K562 (cell line): ENCODE results near the gene EXT2. TPM values are rescaled to one million over a fixed set of nuclear protein-coding genes. Genes with fewer than 3 reads are reported as not detected.

Experiments
- CUX1 ChIP-seq: fragments of 200-800 bp; sonication (Bioruptor generic); IDR thresholded peaks from 2 replicates; pipeline ENCODE4 v1.6.1; 2016; ENCODE audit warnings: missing genetic modification characterization, missing compliant biosample characterization
- IRF9 ChIP-seq: fragments of 450-650 bp; IDR thresholded peaks from 2 replicates; pipeline ENCODE4 v1.6.1; 2016; ENCODE audit warnings: missing biosample characterization, missing genetic modification characterization
- JUN ChIP-seq, 2 experiments: sonication (generic) in 1 of 2; formaldehyde crosslinking in 1 of 2; IDR thresholded peaks; 2 replicates each; pipeline versions ENCODE4 v1.6.1 to v1.8.0; 2012 to 2022; ENCODE audit warnings: borderline replicate concordance in 2 of 2, mild to moderate bottlenecking in 2 of 2, improper control_type of control experiment in 1 of 2, low read depth in 1 of 2, low read length in 1 of 2, missing genetic modification reagents in 1 of 2
- MTA1 ChIP-seq: fragments of 450-650 bp; IDR thresholded peaks from 2 replicates; pipeline ENCODE4 v1.6.1; 2017; ENCODE audit warnings: borderline replicate concordance
- NR2F6 ChIP-seq: fragments of 450-650 bp; formaldehyde crosslinking; IDR thresholded peaks from 2 replicates; pipeline ENCODE4 v1.4.0; 2020; ENCODE audit warnings: mild to moderate bottlenecking
- TEAD1 ChIP-seq, 2 experiments: fragments of 450-650 bp in 1 of 2; sonication (generic) in 1 of 2; formaldehyde crosslinking; IDR thresholded peaks; 2 replicates each; pipeline versions ENCODE4 v1.4.0 to v1.8.0; 2020 to 2022; ENCODE audit warnings: mild to moderate bottlenecking in 2 of 2, missing genetic modification reagents in 1 of 2
- XRCC4 ChIP-seq: IDR thresholded peaks from one replicate; pipeline ENCODE4 v1.6.1; 2011; ENCODE audit not compliant: insufficient read depth, insufficient read length; ENCODE audit errors: extremely low read depth
- ZBTB8A ChIP-seq: fragments of 450-650 bp; IDR thresholded peaks from 2 replicates; pipeline ENCODE4 v1.6.1; 2018; ENCODE audit warnings: mild to moderate bottlenecking, moderate library complexity; ENCODE audit not compliant: partially characterized antibody
- ZNF436 ChIP-seq: fragments of 250-450, 450-650 bp; sonication (Bioruptor Pico); formaldehyde crosslinking; IDR thresholded peaks from 2 replicates; pipeline ENCODE4 v1.7.0; 2020; ENCODE audit warnings: mild to moderate bottlenecking
- polyA plus RNA-seq, 8 experiments: library from polyadenylated mRNA; depleted of rRNA in 4 of 8; stranded (reverse) in 5 of 8; unstranded in 3 of 8; fragments of >200 nt; fragmentation: Nextera tagmentation in 2 of 8; fragmentation: Illumina TruSeq in 1 of 8; extraction: Ambion mirVana in 2 of 8; extraction: Trizol in 1 of 8; gene quantifications; 2 replicates each; pipeline versions ENCODE4 v1.2.1 to v1.2.3, GENCODE V29; 2011 to 2014; ENCODE audit warnings: inconsistent platforms in 1 of 8, missing spikeins in 1 of 8
- total RNA-seq, 7 experiments: library from RNA; depleted of rRNA in 6 of 7; stranded (reverse); fragments of >200 nt in 6 of 7; fragmentation: Illumina TruSeq in 2 of 7; extraction: Trizol in 2 of 7; gene quantifications; 2 replicates each; pipeline versions ENCODE4 v1.2.1 to v1.2.3, GENCODE V29; 2011 to 2021; ENCODE audit warnings: low replicate concordance in 1 of 7
- TF ChIP-seq, protein P1 (sequence below), 2 experiments: fragments of 450-650 bp in 1 of 2; sonication (generic) in 1 of 2; formaldehyde crosslinking in 1 of 2; IDR thresholded peaks; 2 replicates each; pipeline versions ENCODE4 v1.7.1 to v1.9.0; 2016 to 2022; ENCODE audit warnings: inconsistent platforms in 1 of 2, mild to moderate bottlenecking in 1 of 2, missing genetic modification reagents in 1 of 2
- TF ChIP-seq, protein P2 (sequence below): fragments of 250-450 bp; sonication (Bioruptor Pico); IDR thresholded peaks from 2 replicates; pipeline ENCODE4 v1.6.1; 2021; ENCODE audit warnings: mild to moderate bottlenecking

EXT2 gene
- total and polyA plus RNA-seq, 9 of the 15 experiments (the other 6 are each of a cell fraction or from before 2014, with no cell fraction given) = 7.5 to 52.1 (median 38.1) TPM

DNA sequence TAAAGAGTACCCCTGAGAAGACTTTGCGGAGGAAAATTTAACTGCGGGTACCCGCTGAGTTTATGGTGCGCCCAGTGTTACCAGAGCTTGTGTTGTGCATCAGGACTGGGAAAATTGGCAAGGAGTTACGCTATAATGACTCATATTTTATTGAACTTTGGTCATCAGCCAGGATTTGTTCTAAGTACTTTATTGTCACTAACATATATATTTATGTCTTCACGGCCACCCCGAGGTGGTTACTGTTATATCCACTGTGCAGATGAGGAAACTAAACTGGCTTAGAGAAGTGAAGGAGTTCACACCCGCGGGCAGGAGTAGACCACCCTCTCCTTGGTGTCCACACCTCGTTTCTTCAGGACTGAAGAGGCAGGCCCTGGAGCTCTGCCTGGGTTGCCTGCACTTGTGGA, 28.7 kb upstream of the EXT2 start (continued):
- TF ChIP-seq, protein P1, sequence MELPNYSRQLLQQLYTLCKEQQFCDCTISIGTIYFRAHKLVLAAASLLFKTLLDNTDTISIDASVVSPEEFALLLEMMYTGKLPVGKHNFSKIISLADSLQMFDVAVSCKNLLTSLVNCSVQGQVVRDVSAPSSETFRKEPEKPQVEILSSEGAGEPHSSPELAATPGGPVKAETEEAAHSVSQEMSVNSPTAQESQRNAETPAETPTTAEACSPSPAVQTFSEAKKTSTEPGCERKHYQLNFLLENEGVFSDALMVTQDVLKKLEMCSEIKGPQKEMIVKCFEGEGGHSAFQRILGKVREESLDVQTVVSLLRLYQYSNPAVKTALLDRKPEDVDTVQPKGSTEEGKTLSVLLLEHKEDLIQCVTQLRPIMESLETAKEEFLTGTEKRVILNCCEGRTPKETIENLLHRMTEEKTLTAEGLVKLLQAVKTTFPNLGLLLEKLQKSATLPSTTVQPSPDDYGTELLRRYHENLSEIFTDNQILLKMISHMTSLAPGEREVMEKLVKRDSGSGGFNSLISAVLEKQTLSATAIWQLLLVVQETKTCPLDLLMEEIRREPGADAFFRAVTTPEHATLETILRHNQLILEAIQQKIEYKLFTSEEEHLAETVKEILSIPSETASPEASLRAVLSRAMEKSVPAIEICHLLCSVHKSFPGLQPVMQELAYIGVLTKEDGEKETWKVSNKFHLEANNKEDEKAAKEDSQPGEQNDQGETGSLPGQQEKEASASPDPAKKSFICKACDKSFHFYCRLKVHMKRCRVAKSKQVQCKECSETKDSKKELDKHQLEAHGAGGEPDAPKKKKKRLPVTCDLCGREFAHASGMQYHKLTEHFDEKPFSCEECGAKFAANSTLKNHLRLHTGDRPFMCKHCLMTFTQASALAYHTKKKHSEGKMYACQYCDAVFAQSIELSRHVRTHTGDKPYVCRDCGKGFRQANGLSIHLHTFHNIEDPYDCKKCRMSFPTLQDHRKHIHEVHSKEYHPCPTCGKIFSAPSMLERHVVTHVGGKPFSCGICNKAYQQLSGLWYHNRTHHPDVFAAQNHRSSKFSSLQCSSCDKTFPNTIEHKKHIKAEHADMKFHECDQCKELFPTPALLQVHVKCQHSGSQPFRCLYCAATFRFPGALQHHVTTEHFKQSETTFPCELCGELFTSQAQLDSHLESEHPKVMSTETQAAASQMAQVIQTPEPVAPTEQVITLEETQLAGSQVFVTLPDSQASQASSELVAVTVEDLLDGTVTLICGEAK (IDR thresholded peaks at IDR 0.05) = peak; percentile 87
- TF ChIP-seq, protein P1 (CRISPR knock-in tag; IDR thresholded peaks at IDR 0.05) = no peak; the same call in 1 of the 2 replicates
- TF ChIP-seq IRF9 (tag) (no peak), CUX1 (no peak), TEAD1 (CRISPR knock-in tag; IDR thresholded peaks at IDR 0.05) (no peak; a peak in 1 of 4 replicates), JUN (IDR thresholded peaks at IDR 0.05; ENCODE audit: borderline replicate concordance, low read depth, low read length) (peak; percentile 18; the same call in 1 of the 2 replicates), JUN (CRISPR knock-in tag; IDR thresholded peaks at IDR 0.05; ENCODE audit: borderline replicate concordance) (no peak), ZBTB8A (no peak), XRCC4 (no peak), ZNF436 (CRISPR knock-in tag) (no peak), NR2F6 (CRISPR knock-in tag) (0 out of 2 replicates have a peak, but pooled peaks have one; percentile 4), MTA1 (no peak)
- TF ChIP-seq, protein P2, sequence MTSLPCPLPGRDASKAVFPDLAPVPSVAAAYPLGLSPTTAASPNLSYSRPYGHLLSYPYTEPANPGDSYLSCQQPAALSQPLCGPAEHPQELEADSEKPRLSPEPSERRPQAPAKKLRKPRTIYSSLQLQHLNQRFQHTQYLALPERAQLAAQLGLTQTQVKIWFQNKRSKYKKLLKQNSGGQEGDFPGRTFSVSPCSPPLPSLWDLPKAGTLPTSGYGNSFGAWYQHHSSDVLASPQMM (CRISPR knock-in tag) = no peak
